Activated naive CD4-positive, alpha-beta T cell treated with anti-CD3 and anti-CD28 coated beads, Interleukin-2, amount 50 U/mL, for 16 hours (primary cell): Measurements from ENCODE around the gene PHTF2.
"Not testable (repeated sequence)": the region's sequence is repeated elsewhere in the genome, so short reads cannot be mapped to it uniquely, and the experiment has no call there.

ENCODE experiments used
- DNase-seq: peaks from one replicate; pipeline ENCODE4 v3.0.0-alpha.2; 2020

PHTF2 gene

DNA sequence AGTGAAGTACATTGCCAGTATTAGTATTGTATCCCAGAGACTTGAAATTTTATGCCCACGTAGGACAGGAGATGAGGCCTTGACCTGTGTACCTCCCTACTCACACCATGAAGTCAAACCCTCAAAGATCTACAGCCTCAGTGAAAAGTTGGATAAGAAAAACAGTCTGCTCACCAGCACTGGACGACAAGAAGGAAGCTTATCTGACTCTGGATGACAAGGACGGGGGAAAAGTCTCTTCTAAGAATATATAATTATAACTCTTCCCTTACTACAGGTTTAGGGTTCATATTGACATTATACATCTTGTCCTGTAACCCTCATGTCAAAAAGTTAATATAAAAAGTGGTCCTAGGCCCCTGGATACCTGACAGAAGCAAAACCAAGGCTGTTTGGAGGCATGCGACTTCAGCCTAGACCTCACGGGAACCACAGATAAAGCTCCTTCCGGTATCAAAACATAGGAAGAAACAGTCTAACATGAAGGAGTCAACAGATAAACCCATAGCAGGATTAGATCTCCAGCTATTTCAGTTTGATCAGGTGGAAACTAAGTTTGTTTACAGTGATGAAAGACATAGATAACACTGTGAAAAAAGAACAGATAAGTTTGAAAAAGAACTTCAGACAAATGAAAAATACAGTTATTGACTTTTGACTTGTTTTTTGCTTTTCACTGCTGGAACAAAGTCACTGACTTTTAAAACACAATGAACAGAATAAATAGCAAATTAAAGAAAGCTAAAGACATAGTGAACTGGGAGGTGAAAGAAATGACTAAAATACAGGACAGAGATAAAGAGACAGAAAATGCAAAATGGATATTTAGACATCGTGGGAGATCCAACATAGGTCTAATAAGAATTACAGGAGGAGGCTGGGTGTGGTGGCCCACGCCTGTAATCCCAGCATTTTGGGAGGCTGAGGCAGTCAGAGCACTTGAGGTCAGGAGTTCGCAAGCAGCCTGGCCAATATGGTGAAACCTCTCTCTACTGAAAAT is 145.9 kb downstream of the PHTF2 start:
- DNase-seq, result no peak

GRCh38 chr7:77950548-77950947 is 152.0 kb downstream of the PHTF2 start:
- no peak for DNase-seq

DNA sequence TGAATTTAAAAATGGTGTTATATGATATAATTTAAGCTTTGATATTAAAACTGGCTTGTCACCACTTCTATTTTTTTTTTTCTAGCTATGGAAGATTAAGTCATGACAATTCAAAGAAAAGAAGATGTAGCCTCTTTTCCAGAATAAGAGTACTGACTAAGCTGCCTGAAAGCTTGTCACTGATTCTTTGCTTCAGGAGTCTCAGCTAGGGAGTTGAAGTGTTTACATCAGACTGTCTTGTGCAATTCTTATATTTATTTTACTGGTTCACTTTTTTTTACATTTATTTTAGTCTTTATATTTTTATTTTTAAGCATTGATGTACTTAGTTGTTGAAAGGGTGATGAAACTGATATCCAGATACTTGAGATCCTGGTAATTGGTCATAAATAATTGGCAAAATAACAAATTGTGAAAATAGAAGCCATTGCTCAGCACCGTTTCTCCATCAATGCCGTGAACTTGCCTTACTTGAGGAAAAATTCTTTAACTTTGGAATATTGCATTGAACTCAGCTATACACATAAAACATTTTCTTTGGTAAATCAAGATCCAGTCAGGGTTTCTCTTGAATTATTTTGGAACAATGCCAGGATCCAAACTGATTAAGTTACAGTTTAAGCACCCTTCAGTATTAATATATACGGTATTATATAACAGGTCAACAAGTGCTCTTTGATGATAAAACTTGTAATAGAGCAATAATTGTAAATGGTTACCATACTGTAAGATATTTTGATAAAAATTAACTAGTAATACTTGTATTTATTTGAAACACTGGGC is 156.4 kb downstream of the PHTF2 start:
- no peak for DNase-seq

DNA sequence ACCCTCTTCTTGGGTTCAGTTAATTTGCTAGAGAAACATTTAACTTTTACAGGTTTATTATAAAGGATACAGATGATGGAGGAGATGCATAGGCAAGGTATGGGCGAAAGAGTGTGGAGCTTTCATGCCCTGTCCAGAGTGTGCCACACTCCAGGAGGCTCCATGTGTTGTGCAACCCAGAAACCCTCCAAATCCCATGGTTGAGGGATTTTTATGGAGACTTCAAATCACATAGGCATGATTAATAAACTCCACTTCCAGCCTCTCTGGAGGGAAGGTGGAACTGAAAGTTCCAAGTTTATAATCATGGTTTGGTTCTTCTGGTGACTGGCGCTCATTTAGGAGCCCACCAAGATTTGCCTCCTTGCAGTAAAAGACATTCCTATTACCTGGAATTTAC is 159.9 kb downstream of the PHTF2 start:
- no peak for DNase-seq

DNA sequence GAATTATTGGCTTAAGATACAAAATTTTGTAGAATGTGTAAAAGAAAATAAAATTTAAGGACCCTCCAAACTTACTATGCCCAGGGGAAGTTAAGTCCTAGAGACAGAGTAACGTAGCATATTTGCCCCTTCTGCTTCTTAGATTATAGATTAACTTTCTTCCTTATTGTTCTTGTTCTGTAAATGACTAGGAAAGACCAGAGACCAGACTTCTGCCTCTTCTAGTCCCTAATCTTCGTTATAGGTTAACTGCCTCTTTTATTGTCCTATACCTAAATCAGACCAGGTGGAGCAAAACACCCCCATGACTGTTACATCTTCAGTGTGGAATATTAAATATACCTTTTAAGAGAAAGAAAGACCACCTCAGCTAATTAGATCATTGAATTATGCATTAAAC is 160.5 kb downstream of the PHTF2 start:
- no peak for DNase-seq

DNA sequence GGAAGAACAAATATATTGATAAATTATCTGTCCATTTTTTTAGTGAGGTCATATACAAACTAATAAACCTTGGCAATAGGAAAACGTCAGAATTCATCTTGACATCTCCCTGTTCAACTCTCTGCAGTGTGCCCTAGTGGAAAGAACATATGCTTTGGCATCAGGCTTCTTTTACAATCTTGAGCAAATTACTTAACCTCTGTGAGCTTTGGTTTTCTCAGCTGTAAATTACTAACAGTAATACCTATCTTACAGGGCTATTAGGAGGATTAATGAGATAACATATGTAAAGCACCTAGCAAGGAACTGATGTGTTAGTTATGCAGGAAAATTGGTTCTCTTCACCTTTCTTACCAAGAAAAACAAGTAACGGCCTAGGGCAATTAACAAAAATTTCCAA is 161.8 kb downstream of the PHTF2 start:
- DNase-seq, result no peak

DNA sequence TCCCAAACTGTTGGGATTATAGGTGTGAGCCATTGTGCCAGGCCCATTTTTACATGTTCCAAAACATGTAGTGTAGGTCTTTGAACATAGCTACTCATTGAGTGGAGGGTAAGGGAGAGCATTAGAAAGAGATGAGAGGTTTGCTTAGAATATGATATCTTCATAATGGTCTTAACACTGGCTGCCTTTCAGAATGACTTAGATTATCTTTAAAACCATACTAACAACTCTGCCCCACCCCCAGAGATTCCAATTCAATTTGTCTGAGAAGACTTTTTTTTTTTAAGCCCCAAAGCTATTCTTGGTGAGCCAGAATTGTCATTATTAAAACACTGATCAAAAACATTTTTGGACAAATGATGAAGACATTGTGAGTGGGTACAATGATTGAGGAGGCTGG is 168.9 kb downstream of the PHTF2 start:
- DNase-seq, result no peak

DNA sequence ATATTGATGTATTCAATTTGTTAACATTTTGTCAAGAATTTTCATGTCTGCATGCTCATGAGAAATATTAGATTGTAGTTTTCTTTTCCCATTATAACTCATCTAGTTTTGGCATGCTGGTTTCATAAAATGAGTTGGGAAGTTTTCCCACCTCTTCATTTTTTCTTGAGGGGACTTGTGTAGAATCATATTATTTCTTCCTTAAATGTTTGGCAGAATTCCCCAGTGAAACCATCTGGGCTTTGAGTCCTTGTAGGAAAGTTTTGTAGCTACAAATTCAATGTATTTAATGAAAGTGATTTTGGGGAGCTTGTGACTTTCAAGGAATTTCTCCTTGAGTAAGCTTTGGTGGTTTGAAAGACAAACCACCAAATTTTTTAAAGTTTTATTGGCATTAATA is 173.2 kb downstream of the PHTF2 start:
- DNase-seq, result no peak

DNA sequence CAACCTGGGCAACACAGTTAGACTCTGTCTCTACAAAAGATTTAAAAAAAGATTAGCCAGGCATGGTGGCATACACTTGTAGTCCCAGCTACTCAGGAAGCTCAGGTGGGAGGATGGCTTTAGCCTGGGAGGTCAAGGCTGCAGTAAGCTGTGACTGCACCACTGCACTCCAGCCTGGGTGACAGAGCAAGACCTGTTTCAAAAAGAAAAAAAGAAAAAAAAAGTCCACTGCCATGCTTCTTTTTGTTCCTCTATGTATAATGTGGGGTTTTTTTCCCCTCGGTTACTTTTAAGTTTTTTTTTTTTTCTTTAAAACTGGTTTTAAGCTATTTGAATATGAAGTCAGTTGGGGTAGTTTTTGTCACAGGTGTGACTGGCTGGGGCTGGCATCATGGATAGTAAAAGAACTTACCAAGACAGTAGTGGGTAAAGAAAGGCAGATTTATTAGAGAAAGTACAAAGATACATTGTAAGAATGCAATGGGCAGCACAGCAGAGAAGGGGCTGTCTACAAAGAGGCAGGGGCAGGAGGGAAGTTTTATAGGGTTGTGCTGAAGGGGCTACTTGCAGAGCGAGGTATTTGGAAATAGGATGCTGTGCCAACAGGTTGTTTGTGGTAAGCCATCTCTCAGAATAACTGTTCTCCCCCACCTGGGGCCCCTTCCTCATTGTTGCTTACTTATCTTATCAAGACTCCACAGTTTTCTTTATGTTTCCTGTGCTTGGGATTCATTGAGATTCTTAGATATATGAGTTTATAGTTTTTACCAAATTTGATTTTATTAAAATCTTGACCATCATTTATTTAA is 177.3 kb downstream of the PHTF2 start:
- no peak for DNase-seq

GRCh38 chr7:77979219-77979618 is 180.6 kb downstream of the PHTF2 start:
- no peak for DNase-seq

DNA sequence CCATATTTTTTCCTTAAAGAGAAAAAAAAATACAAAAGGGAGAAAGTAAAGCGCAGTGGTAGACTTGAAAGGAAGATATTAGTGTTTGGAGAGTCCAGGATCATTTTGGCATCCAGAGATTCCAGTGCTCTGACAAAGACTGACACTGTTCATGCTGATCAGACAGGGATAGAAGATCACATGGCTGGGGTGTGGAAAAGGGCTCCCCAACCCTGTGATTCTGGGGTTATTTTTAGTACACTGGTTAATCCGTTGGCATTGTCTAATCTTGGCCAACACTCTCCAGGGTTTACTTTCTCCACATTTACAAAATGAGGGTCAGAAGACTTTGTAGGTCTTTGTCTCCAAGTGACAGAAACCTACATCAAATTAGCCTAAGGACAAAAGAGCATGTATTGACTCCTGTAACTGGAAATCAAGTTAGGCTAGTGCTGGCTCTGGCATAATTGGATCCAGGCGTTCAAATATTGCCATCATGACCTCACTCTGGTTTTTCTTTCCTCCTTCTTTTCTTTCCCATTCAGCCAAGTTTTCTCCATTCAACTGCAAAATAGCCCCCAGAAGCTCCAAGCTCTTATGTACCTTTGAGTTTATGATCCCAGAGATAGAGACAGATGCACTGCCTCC is 181.6 kb downstream of the PHTF2 start:
- no peak for DNase-seq

DNA sequence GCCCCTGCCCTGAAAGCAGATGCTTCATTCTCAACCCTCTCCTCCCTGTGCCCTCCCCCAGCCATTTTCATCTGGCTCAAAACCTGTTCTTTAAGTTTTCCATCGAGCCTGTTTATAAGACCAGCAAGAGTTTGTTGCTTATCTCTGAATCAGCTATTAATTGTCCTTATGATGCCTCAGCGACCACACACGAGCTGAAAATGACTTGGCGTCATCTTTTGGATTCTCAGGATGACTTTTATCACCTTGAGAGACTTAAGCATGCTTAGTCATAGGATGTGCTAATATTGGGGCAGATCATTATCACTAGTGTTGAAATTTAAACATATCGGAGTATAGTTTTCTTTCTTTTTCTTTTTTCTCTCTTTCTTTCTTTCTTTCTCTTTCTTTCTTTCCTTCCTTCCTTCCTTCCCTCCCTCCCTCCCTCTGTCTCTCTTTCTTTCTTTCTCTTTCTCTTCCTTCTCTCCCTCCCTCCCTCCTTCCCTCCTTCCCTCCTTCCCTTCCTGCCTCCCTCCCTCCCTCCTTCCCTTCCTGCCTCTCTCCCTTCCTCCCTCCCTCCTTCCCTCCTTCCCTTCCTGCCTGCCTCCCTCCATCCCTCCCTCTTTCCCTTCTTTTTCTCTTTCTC is 184.5 kb downstream of the PHTF2 start:
- no peak for DNase-seq

DNA sequence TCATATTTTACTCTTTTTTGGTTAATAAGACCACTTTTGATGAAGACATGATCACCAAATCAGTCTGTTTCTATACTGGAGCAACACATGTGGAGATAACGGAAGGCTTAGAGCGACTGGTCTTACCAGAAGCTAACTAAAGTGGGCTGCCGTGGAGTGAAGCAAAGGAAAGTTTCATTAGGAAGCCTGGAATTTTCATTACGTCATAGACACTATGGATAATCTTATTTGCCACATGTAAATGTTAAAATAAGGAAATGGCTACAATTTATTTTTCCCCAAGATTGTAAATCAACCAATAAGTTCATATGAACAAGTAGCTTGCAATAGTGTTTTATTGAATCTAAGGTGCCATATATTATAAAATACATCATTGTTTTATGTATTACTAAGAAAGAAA is 185.4 kb downstream of the PHTF2 start:
- no peak for DNase-seq

- no peak for DNase-seq
These were observed 186.8 kb downstream of the PHTF2 start for GRCh38 chr7:77985232-77985973.

DNA sequence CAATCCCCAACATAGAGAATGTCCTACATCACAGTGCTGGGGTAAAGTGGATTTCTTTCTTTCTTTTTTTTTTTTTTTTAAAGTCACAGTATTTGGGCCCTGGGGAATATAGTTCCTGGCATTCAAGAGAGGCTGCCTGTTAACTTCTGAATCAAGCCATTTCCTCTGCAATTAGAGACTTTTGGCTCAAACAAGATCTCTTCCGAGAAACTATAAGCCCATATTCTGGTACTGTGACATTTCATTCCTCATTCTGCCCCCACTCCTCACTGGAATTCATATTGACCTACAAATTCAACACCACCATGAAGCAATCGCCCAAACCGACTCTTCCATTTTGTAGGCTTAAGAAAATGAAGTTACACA is 187.4 kb downstream of the PHTF2 start:
- no peak for DNase-seq

DNA sequence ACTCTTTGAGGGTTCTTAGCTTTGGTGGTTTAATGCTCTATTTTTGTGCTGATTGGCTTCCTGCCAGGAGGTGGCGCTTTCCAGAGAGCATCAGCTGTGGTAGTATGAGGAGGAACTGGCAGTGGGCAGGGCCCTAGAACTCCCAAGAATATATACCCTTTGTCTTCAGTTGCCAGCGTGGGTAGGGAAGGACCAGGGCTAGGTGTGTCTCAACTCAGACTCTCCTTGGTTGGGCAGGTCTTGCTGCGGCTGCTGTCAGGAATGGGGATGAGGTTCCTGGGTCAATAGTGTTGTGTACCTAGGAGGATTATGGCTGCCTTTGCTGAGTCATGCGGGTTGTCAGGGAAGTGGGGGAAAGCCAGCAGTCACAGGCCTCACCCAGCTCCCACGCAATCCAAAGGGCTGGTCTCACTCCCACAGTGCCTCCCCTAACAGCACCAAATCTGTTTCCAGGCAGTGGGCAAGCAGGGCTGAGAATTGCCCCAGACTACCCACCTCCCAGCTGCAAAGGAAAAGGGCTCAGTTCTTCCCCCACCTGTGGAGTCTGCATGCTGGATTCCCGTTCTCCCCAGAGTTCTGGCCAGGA is 191.5 kb downstream of the PHTF2 start:
- DNase-seq, result no peak

- DNase-seq, result no peak
These were observed 193.1 kb downstream of the PHTF2 start for GRCh38 chr7:77991656-77992055.

GRCh38 chr7:77993838-77994237 is 195.3 kb downstream of the PHTF2 start:
- no peak for DNase-seq

DNA sequence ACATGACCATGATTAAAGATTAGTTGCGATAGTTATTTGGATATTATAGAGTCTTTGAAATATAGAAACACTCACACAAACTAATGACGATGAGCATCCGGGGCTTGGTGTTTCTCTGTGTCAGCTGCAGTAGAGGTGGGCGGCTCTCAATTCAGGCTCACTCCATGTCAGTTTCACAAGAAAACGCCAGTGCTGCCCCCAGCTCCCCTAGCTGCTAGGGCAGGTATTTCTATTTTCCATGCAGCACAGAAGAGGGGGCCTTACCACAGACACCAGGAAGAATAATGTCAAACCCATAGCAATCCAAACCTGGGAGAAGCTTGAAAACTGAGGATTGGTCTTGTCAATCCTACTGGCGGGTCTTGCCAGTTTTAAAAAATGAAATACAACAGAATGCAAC is 197.1 kb downstream of the PHTF2 start:
- DNase-seq, result no peak

DNA sequence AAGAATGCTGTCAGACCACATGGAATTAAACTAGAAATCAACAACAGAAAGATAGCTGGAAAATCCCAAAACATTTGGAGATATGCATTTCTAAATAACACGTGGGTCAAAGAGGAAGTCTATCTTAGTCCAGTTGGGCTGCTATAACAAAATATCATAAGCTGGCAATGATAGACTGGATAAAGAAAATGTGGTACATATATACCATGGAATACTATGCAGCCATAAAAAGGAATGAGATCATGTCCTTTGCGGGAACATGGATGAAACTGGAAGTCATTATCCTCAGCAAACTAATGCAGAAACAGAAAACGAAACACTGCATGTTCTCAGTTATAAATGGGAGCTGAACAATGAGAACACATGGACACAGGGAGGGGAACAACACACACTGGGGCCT is 200.6 kb downstream of the PHTF2 start:
- DNase-seq, result not testable (repeated sequence)

GRCh38 chr7:78002021-78002420 is 203.4 kb downstream of the PHTF2 start:
- DNase-seq, result no peak
